ENCODE data around the gene MRPL42. TPM values are rescaled to one million over a fixed set of nuclear protein-coding genes. Genes with fewer than 3 reads are reported as not detected.

The MRPL42 gene
- total RNA-seq, 1 experiment from 2014 or later = 121 TPM

DNA sequence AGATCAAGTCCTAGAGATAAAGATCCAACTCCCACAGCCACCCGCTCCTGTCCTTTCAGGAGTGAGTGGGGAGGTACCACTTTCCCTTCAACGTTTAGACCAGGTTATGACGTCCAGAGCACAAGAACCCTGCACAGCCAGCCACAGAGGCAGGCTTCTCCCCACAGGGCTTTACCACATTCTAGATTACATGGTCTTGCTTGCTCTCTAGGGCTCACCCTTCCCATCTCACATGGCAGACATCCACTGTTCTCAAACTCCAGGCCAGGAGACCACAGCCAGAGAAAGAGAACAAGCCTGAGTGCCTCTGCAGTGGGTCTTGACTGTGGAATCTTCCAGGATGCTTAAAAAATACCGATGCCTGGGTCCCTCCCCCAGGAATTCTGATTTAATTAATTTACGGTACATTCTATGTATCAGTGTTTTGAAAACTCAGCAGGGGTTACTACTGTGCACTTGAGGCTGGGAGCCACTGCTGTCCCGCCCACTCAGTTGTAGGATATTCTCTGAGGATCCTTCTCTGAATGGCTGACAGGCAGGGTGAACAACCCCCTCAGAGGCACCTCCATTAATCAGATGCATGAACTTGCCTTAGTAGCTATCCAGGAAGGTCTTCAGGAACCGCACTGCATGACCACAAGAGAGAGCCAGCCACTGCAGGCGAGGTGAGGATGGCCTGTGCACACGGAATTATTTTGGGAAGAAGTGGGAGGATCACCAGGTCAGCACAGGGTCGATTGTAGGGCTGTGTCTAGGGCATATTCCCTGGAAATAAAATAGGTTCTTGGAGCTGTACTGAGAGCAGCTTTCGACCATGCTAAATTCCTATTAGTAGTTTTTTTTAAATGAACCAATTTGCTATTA, 83.7 kb downstream of the MRPL42 start:
- Mint-ChIP-seq H3K4me3 (no peak overlapping the region), H3K27me3 (ENCODE audit: low read depth) (no peaks in the 10 kb centered on the region), H3K27ac (peak overlapping the region; percentile 29; the same call in 1 of the 2 replicates), H3K9me3 (peaks cover 13% of the 10 kb centered on the region), H3K4me1 (no peaks in the 10 kb centered on the region), H3K36me3 (peaks cover 4% of the 10 kb centered on the region; the same call in 1 of the 2 replicates)
- ATAC-seq (no peak), DNase-seq (ENCODE audit: low spot score) (no peak)
- TF ChIP-seq GRHL2 (CRISPR knock-in tag; IDR thresholded peaks at IDR 0.05; ENCODE audit: insufficient replicate concordance, severe bottlenecking) = no peak
- TF ChIP-seq NFE2L1 (CRISPR knock-in tag; IDR thresholded peaks at IDR 0.05) = no peak
- TF ChIP-seq, protein P1, sequence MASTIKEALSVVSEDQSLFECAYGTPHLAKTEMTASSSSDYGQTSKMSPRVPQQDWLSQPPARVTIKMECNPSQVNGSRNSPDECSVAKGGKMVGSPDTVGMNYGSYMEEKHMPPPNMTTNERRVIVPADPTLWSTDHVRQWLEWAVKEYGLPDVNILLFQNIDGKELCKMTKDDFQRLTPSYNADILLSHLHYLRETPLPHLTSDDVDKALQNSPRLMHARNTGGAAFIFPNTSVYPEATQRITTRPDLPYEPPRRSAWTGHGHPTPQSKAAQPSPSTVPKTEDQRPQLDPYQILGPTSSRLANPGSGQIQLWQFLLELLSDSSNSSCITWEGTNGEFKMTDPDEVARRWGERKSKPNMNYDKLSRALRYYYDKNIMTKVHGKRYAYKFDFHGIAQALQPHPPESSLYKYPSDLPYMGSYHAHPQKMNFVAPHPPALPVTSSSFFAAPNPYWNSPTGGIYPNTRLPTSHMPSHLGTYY (CRISPR knock-in tag; IDR thresholded peaks at IDR 0.05) = no peak
- TF ChIP-seq CREB1 (CRISPR knock-in tag; IDR thresholded peaks at IDR 0.05) = no peak
- TF ChIP-seq, protein P2, sequence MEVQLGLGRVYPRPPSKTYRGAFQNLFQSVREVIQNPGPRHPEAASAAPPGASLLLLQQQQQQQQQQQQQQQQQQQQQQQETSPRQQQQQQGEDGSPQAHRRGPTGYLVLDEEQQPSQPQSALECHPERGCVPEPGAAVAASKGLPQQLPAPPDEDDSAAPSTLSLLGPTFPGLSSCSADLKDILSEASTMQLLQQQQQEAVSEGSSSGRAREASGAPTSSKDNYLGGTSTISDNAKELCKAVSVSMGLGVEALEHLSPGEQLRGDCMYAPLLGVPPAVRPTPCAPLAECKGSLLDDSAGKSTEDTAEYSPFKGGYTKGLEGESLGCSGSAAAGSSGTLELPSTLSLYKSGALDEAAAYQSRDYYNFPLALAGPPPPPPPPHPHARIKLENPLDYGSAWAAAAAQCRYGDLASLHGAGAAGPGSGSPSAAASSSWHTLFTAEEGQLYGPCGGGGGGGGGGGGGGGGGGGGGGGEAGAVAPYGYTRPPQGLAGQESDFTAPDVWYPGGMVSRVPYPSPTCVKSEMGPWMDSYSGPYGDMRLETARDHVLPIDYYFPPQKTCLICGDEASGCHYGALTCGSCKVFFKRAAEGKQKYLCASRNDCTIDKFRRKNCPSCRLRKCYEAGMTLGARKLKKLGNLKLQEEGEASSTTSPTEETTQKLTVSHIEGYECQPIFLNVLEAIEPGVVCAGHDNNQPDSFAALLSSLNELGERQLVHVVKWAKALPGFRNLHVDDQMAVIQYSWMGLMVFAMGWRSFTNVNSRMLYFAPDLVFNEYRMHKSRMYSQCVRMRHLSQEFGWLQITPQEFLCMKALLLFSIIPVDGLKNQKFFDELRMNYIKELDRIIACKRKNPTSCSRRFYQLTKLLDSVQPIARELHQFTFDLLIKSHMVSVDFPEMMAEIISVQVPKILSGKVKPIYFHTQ (CRISPR knock-in tag; IDR thresholded peaks at IDR 0.05) = no peak
- no peak for TF ChIP-seq EMX1 (CRISPR knock-in tag; IDR thresholded peaks at IDR 0.05)
- CTCF ChIA-PET = interaction anchor here (0.7 to 1.0 kb wide), 3 partner anchors 13 to 550 kb away, joined by 3 read pairs; no protein-coding TSS in a partner anchor
- POLR2A ChIA-PET = no interaction called here

DNA sequence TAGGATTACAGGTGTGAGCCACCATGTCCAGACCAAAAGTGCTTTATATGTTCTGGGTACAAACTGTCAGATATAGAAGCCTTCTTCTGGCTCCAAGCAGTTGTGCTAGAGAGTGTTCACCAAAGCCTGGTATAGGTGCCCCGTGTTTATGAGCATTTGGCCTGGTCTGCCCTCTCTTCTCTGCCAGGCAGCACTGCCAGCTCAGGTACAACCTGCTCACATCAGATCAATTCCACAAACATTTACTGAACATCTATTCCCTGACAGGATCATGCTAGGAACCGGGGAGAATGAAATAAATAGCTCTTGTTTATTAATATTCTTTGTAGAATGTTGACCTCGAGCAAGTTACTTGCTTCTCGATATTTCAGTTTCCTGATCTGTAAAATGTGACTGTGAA, 85.1 kb downstream of the MRPL42 start:
- Mint-ChIP-seq H3K27me3 (ENCODE audit: low read depth) (no peaks in the 10 kb centered on the region), H3K9me3 (peaks cover 16% of the 10 kb centered on the region), H3K4me3 (no peak overlapping the region), H3K4me1 (no peaks in the 10 kb centered on the region), H3K27ac (no peak overlapping the region), H3K36me3 (peaks cover 13% of the 10 kb centered on the region)
- POLR2A ChIA-PET = no interaction called here
- ATAC-seq (no peak), DNase-seq (ENCODE audit: low spot score) (no peak)
- CTCF ChIA-PET = interaction anchor here (1.0 kb wide), 1 partner anchor 17 kb away, joined by 3 read pairs; no protein-coding TSS in a partner anchor
- TF ChIP-seq IRF2 (CRISPR knock-in tag; IDR thresholded peaks at IDR 0.05; ENCODE audit: borderline replicate concordance, low read depth) = no peak
- TF ChIP-seq EMX1 (CRISPR knock-in tag; IDR thresholded peaks at IDR 0.05) = no peak
- TF ChIP-seq, protein P3, sequence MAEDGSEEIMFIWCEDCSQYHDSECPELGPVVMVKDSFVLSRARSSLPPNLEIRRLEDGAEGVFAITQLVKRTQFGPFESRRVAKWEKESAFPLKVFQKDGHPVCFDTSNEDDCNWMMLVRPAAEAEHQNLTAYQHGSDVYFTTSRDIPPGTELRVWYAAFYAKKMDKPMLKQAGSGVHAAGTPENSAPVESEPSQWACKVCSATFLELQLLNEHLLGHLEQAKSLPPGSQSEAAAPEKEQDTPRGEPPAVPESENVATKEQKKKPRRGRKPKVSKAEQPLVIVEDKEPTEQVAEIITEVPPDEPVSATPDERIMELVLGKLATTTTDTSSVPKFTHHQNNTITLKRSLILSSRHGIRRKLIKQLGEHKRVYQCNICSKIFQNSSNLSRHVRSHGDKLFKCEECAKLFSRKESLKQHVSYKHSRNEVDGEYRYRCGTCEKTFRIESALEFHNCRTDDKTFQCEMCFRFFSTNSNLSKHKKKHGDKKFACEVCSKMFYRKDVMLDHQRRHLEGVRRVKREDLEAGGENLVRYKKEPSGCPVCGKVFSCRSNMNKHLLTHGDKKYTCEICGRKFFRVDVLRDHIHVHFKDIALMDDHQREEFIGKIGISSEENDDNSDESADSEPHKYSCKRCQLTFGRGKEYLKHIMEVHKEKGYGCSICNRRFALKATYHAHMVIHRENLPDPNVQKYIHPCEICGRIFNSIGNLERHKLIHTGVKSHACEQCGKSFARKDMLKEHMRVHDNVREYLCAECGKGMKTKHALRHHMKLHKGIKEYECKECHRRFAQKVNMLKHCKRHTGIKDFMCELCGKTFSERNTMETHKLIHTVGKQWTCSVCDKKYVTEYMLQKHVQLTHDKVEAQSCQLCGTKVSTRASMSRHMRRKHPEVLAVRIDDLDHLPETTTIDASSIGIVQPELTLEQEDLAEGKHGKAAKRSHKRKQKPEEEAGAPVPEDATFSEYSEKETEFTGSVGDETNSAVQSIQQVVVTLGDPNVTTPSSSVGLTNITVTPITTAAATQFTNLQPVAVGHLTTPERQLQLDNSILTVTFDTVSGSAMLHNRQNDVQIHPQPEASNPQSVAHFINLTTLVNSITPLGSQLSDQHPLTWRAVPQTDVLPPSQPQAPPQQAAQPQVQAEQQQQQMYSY (CRISPR knock-in tag; IDR thresholded peaks at IDR 0.05) = no peak
- TF ChIP-seq ZNF219 (CRISPR knock-in tag; IDR thresholded peaks at IDR 0.05; ENCODE audit: borderline replicate concordance) = no peak
- TF ChIP-seq, protein P4, sequence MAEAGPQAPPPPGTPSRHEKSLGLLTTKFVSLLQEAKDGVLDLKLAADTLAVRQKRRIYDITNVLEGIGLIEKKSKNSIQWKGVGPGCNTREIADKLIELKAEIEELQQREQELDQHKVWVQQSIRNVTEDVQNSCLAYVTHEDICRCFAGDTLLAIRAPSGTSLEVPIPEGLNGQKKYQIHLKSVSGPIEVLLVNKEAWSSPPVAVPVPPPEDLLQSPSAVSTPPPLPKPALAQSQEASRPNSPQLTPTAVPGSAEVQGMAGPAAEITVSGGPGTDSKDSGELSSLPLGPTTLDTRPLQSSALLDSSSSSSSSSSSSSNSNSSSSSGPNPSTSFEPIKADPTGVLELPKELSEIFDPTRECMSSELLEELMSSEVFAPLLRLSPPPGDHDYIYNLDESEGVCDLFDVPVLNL (CRISPR knock-in tag; IDR thresholded peaks at IDR 0.05; ENCODE audit: borderline replicate concordance, low read depth) = no peak
- TF ChIP-seq GABPB1 (CRISPR knock-in tag; IDR thresholded peaks at IDR 0.05) = no peak
- no peak for TF ChIP-seq ZNF671 (CRISPR knock-in tag; IDR thresholded peaks at IDR 0.05)
- TF ChIP-seq MXD4 (CRISPR knock-in tag; IDR thresholded peaks at IDR 0.05; ENCODE audit: borderline replicate concordance) = no peak
- TF ChIP-seq, protein P5, sequence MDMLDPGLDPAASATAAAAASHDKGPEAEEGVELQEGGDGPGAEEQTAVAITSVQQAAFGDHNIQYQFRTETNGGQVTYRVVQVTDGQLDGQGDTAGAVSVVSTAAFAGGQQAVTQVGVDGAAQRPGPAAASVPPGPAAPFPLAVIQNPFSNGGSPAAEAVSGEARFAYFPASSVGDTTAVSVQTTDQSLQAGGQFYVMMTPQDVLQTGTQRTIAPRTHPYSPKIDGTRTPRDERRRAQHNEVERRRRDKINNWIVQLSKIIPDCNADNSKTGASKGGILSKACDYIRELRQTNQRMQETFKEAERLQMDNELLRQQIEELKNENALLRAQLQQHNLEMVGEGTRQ (CRISPR knock-in tag; IDR thresholded peaks at IDR 0.05) = no peak
- TF ChIP-seq, protein P6, sequence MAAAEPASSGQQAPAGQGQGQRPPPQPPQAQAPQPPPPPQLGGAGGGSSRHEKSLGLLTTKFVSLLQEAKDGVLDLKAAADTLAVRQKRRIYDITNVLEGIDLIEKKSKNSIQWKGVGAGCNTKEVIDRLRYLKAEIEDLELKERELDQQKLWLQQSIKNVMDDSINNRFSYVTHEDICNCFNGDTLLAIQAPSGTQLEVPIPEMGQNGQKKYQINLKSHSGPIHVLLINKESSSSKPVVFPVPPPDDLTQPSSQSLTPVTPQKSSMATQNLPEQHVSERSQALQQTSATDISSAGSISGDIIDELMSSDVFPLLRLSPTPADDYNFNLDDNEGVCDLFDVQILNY (CRISPR knock-in tag; IDR thresholded peaks at IDR 0.05) = no peak
- TF ChIP-seq, protein P7, sequence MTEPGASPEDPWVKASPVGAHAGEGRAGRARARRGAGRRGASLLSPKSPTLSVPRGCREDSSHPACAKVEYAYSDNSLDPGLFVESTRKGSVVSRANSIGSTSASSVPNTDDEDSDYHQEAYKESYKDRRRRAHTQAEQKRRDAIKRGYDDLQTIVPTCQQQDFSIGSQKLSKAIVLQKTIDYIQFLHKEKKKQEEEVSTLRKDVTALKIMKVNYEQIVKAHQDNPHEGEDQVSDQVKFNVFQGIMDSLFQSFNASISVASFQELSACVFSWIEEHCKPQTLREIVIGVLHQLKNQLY (CRISPR knock-in tag; IDR thresholded peaks at IDR 0.05) = no peak
- TF ChIP-seq JAZF1 (CRISPR knock-in tag; IDR thresholded peaks at IDR 0.05) = no peak
- TF ChIP-seq KAT7 (CRISPR knock-in tag; IDR thresholded peaks at IDR 0.05; ENCODE audit: borderline replicate concordance) = no peak
- TF ChIP-seq CREB1 (CRISPR knock-in tag; IDR thresholded peaks at IDR 0.05) = no peak
